ENCODE measurements around the gene ZBTB40.

The ZBTB40 gene

GRCh38 chr1:22426781-22427180 lies 24.9 kb upstream of the ZBTB40 start:
- no peak for DNase-seq (ENCODE audit: low read depth in 2 of 2)

DNA sequence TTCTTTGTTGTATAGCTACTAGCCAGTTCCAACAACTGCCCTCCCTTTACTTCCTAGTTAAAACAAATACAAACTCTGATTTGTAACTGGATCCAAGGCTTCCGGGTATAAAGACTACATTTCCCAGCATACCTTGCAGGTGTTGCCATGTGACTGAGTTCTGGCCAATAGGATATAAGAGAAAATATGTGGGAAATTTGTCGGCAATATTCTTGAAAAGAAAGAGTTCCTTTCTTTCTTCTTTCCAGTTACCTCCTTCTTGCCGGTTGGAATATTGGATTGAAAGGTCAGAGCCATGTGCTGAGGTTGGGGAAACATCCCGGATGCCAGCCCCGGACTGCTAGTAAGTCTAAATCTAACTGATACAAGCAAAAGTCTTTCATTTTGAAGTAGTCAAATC lies 23.0 kb upstream of the ZBTB40 start:
- no peak for DNase-seq (ENCODE audit: low read depth in 2 of 2)

- no peak for DNase-seq (ENCODE audit: low read depth in 2 of 2)
Measured at GRCh38 chr1:22431965-22432364, 19.7 kb upstream of the ZBTB40 start.

- no peak for DNase-seq (ENCODE audit: low read depth in 2 of 2)
Measured at GRCh38 chr1:22434717-22435116, 16.9 kb upstream of the ZBTB40 start.

DNA sequence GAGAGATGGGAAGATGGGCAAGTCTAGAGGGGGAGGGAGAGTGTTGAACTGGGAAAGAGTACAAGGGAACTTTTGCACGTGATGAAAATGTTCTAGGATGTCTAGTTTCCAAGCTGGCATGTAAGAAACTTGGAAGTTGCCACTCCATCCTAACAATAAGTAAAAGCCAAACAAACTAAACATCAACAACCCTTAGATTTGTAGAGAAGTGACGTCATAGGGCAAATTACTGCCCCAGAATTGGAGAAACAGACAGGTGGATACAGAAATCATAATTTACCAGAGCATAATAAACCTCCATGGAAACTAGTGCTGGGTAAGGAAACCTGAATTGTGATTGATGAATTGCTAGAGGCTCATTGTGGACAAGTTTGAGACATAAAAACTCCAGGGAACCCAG lies 14.7 kb upstream of the ZBTB40 start:
- DNase-seq (ENCODE audit: low read depth in 2 of 2) = no peak

DNA sequence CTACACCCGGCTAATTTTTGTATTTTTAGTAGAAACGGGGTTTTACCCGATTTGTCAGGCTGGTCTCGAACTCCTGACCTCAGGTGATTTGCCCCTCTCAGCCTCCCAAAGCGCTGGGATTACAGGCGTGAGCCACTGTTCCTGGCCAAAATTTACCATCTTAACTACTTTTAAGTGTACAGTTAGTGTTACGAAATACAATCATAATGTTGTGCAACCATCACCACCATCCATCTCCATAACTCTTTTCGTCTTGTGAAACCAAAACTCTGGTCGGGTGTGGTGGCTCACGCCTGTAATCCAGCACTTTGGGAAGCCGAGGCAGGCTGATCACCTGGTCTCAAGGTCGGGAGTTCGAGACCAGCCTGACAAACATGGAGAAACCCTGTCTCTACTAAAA lies 14.1 kb upstream of the ZBTB40 start:
- no peak for DNase-seq (ENCODE audit: low read depth in 2 of 2)

DNA sequence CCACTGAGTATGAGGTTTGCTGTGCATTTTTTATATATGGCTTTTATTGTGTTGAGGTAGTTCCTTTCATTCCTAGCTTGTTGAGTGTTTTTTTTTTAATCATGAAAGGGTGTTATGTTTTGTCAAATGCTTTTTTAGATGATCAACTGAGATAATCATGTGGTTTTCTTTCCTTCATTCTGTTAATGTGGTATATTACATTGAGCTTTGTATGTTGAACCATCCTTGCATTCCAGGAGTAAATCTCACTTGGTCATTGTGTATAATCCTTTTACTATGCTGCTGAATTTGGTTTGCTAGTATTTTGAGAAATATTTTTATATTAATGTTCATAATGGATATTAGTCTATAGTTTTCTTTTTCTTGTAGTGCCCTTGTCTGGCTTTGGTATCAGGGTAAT lies 11.1 kb upstream of the ZBTB40 start:
- DNase-seq (ENCODE audit: low read depth in 2 of 2) = no peak

GRCh38 chr1:22442212-22442894 lies 9.3 kb upstream of the ZBTB40 start:
- no peak for DNase-seq (ENCODE audit: low read depth in 2 of 2)

- DNase-seq (ENCODE audit: low read depth in 2 of 2) = no peak
Measured at GRCh38 chr1:22443332-22443731, 8.3 kb upstream of the ZBTB40 start.

DNA sequence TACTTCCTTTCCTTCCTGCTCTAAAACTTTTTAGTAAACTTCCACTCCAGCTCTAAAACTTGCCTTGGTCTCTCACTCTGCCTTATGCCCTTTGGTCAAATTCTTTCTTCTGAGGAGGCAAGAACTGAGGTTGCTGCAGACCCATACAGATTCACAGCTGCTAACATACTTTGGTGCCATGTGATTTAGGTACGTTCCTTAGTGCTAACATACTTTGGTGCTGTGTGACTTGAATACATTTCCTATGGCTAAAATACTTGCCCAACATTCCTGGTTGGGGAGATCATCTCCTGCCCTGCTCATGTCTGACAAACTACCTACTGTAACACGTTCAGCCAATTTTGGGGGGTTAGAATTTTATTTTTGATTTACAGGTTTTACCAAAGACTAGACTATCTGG lies 6.8 kb upstream of the ZBTB40 start:
- DNase-seq (ENCODE audit: low read depth in 2 of 2) = no peak

DNA sequence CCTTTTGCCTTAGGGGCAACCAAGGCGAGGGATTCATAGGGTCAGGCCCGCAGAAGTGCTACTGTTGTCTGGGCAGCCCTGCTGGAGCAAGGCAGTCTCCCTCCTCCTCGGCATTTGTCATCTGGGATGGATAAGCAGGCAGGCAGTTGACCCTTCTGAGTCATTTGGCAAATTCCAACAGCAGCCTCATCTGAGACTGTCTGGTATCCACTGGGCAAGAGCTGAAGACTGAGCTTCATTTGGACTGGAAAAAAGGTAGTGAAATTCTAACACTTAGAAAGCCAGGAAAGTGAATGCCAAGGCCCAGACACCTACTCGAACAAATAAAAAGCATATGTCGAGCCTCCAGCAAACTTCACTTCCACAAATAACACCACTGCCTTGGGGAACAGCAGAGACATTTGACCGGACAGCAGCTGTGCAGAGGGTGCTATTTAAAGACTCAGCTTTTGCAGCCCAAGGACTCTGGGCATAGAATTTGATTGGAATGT lies 4.0 kb upstream of the ZBTB40 start:
- DNase-seq (ENCODE audit: low read depth in 2 of 2) = no peak

GRCh38 chr1:22449636-22450035 lies 2.0 kb upstream of the ZBTB40 start:
- DNase-seq (ENCODE audit: low read depth in 2 of 2) = no peak

- no peak for DNase-seq (ENCODE audit: low read depth in 2 of 2)
Measured at GRCh38 chr1:22450351-22451021, 1.2 kb upstream of the ZBTB40 start.

DNA sequence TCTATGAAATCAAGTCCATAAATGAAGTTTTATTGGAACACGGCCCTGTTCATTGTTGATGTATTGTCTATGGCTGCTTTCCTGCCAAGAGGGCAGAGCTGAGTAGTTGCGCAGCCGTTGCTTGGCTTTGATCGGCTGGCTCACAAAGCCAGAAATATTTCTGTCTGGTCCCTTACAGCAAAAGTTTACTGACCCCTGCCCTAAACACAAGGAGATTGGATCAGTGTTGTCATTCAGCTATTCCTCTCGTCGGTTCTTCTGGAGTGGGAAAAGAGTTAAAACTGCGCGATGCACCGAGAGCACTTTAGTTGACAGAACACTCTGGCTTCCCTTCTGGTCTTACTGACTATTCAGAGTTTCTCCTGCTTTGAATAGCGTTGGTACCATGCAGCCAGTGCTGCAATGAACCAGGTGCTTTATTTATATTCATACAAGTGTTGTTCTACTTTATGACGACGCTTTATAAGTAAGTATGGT lies 868 bp downstream of the ZBTB40 start:
- no peak for DNase-seq (ENCODE audit: low read depth in 2 of 2)

DNA sequence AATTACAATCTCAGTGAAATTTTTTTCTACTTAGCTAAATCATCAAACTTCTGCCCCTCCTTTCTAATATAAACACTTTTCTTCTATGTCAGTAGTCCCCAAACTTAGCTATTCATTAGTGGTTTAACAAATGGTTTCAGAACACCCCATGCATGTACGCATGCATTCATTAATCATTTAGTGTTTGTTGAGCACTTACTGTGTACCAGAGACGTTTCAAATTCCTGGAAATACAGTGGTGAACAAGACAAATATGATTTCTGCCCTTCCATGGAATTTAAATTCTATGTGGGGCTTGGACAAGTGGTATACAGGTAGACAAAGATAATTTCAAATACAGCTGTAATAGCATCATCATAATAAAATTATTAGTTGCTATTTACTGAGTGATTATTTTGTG lies 1.5 kb downstream of the ZBTB40 start:
- no peak for DNase-seq (ENCODE audit: low read depth in 2 of 2)

DNA sequence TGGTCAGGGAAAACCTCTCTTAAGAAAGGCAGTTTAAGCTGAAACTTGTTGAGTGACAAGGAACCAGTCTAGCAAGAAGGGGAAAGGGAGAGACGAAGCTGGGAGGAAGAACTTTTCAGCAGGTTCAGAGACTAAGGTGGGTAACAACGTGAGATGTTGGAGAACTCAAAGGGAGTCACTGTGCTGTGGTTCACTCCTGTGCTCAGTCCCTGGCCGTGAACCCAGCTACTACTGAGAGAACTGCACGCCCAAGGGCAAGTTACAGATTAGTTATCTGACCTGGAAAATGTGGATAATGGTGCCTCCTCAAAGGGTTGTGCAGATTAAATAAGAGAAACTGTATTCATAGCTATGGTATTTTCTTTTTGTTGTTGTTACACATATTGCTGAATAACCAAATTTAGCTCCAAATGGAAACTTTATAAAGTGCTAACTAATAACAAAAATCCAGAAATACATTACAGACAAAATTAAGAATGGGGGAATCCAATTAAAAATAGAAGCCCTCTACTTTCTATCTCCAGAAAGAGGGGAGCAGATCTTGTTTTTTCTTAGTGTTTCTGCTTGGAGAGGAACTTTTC lies 2.9 kb downstream of the ZBTB40 start:
- no peak for DNase-seq (ENCODE audit: low read depth in 2 of 2)

DNA sequence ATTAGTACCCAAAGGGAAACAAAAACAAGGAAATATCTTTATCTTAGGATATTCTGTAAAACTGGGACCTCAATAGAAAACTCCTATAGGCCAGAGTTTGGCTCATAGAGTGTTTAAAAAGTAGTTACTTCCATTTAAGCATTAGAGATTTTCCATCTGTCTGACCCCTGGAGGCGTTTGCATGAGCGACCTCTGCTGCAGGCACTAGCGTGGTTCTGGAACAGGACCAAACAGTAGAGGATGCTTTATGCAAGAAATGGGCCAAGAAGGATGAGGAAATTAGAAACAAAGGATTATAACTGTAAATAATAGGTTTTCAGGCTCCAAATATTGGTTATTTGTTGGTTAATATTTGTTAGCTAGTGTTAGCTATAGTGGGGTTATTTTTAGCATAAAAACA lies 5.7 kb downstream of the ZBTB40 start:
- DNase-seq (ENCODE audit: low read depth in 2 of 2) = no peak

- no peak for DNase-seq (ENCODE audit: low read depth in 2 of 2)
Measured at GRCh38 chr1:22457836-22458235, 6.2 kb downstream of the ZBTB40 start.

DNA sequence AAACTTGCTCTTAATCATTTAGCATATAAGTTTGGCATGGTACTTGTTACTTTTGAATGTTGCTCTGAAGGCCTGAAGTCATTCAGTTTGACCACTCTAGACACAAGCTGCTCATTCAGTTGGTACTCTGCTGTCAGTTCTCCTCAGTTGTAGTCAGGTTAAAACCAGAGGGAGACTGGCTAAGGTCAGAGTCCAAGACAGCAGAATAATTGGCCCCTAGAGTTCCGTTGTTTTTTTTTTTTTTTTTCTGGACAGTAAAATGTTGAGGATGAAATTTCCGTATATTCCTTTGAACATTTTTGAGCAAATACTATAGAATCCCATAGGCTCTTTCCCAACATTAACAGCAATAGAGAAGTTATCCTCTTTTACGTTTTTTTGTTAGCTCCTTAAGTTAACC lies 9.4 kb downstream of the ZBTB40 start:
- DNase-seq (ENCODE audit: low read depth in 2 of 2) = no peak

GRCh38 chr1:22461678-22462527 lies 10.3 kb downstream of the ZBTB40 start:
- DNase-seq (ENCODE audit: low read depth in 2 of 2) = no peak

DNA sequence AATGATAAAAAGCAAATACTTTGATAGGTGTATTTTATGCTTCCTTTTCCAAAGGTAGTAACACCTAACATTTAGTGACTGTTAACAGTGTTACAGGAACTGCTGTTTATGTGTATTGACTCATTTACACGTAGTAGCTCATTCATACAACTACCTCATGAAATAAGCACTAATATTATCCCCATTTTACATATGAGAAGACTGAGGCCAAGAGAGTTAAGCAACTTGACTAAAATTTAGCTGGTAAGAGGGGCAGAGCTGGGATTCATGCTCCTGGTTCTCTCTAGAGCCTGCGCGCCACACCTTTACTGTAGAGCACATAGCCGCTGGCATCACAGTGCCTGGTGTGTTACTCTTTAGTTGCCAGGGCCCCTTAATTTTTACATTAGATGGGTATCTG lies 11.3 kb downstream of the ZBTB40 start:
- DNase-seq (ENCODE audit: low read depth in 2 of 2) = no peak

GRCh38 chr1:22465015-22465565 lies 13.4 kb downstream of the ZBTB40 start:
- no peak for DNase-seq (ENCODE audit: low read depth in 2 of 2)
